ENCODE results near the gene SLC12A1. TPM values are rescaled to one million over a fixed set of nuclear protein-coding genes. Genes with fewer than 3 reads are reported as not detected.

SLC12A1 gene
- total RNA-seq, 1 donor from 2014 or later = not detected

DNA sequence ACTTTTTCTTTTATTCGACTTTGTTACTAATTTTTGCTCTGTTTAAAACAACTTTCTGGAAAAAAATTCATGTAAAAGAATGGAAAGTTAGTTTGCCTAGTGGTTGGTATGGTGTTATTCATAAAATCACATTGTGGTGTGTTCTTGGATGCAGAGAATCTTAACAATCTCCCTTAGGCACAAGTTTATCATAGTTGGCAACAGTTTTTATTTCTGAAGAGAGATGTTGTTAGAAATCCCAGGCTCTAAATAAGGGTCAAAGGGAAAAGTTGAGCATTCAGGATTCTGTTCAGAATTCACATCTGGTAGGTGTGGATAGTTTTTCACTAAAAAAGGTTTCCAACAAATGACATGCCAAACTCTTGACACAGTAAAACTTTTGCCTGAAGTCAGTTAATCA, 131.5 kb downstream of the SLC12A1 start:
- TF ChIP-seq, protein P1, sequence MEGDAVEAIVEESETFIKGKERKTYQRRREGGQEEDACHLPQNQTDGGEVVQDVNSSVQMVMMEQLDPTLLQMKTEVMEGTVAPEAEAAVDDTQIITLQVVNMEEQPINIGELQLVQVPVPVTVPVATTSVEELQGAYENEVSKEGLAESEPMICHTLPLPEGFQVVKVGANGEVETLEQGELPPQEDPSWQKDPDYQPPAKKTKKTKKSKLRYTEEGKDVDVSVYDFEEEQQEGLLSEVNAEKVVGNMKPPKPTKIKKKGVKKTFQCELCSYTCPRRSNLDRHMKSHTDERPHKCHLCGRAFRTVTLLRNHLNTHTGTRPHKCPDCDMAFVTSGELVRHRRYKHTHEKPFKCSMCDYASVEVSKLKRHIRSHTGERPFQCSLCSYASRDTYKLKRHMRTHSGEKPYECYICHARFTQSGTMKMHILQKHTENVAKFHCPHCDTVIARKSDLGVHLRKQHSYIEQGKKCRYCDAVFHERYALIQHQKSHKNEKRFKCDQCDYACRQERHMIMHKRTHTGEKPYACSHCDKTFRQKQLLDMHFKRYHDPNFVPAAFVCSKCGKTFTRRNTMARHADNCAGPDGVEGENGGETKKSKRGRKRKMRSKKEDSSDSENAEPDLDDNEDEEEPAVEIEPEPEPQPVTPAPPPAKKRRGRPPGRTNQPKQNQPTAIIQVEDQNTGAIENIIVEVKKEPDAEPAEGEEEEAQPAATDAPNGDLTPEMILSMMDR (IDR thresholded peaks at IDR 0.05; ENCODE audit: insufficient read depth, low read length, severe bottlenecking) = no peak
- DNase-seq (ENCODE audit: low read depth) (no peak), FAIRE-seq (no peak)
- no peaks in the 10 kb centered on the region for H3K27me3 ChIP-seq (ENCODE audit: control insufficient read depth, insufficient read depth, low read length)
- peaks cover 7% of the 10 kb centered on the region for H3K36me3 ChIP-seq (ENCODE audit: control insufficient read depth, insufficient read depth, low read length)
- no peak overlapping the region for H3K4me3 ChIP-seq (ENCODE audit: low read depth, low read length)

DNA sequence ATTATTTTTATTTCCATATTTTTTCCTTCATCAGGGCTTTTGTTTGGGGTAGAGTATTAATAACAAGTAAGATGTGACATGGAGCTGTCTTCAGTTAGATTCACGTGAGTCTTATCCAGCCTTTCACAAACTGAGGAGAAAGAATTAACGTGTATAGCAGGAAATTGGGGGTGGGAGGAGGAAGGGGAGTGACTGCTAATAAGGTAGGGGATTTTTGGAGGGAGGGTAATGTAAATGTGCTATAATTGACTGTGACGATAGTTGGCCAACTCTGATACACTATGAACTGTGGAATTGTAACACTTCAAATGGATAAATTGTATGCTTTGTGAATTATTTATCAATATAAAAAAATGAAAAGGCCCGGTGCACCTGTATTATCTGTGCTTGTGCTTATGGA, 134.0 kb downstream of the SLC12A1 start:
- no peak for DNase-seq (ENCODE audit: low read depth)
- no peak for FAIRE-seq
- H3K36me3 ChIP-seq (ENCODE audit: control insufficient read depth, insufficient read depth, low read length) = peaks cover 7% of the 10 kb centered on the region
- H3K27me3 ChIP-seq (ENCODE audit: control insufficient read depth, insufficient read depth, low read length) = no peaks in the 10 kb centered on the region
- H3K4me3 ChIP-seq (ENCODE audit: low read depth, low read length) = no peak overlapping the region
- TF ChIP-seq, protein P1 (IDR thresholded peaks at IDR 0.05; ENCODE audit: insufficient read depth, low read length, severe bottlenecking) = no peak

DNA sequence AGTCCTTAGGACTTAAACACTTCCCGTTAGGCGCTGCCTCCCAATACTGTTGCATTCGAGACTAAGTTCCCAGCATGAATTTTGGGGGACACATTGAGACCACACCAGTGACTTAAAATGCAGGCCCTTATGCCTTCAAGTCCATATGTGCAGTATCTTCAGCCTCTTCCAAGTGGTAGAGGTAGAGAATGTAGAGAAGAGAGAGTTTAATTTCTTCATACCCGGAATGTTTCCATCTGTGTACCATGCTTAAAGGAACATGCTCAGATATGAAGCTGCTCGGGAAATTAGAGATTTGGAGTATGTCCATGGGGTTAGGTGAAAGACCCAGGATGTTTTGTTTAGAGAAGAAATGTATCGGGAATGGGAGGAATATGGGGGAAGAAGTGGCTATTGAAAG, 137.8 kb downstream of the SLC12A1 start:
- no peaks in the 10 kb centered on the region for H3K36me3 ChIP-seq (ENCODE audit: control insufficient read depth, insufficient read depth, low read length)
- FAIRE-seq = no peak
- H3K27me3 ChIP-seq (ENCODE audit: control insufficient read depth, insufficient read depth, low read length) = no peaks in the 10 kb centered on the region
- no peak overlapping the region for H3K4me3 ChIP-seq (ENCODE audit: low read depth, low read length)
- TF ChIP-seq, protein P1 (IDR thresholded peaks at IDR 0.05; ENCODE audit: insufficient read depth, low read length, severe bottlenecking) = no peak
- DNase-seq (ENCODE audit: low read depth) = no peak

DNA sequence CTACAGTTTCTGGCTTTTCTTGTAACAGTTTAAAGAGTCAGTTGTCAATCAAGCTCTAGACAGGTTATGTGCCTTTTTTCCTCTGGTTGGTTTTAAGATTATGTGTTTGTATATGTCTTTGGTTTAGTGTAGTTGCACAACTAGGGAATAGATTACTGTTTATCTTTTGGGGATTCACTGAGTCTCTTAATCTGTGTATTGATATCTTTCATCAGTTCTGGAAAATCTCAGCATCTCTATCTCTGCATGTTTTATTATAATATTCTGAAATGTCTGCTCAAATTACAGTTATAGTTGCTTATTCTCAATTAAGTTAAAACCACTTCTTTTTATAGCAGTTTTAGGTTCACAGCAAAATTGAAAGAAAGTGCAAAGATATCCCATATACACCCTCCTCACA, 139.4 kb downstream of the SLC12A1 start:
- DNase-seq (ENCODE audit: low read depth) (no peak), FAIRE-seq (no peak)
- TF ChIP-seq, protein P1 (IDR thresholded peaks at IDR 0.05; ENCODE audit: insufficient read depth, low read length, severe bottlenecking) = no peak
- Histone ChIP-seq H3K36me3 (ENCODE audit: control insufficient read depth, insufficient read depth, low read length) (no peaks in the 10 kb centered on the region), H3K27me3 (ENCODE audit: control insufficient read depth, insufficient read depth, low read length) (no peaks in the 10 kb centered on the region), H3K4me3 (ENCODE audit: low read depth, low read length) (no peak overlapping the region)

DNA sequence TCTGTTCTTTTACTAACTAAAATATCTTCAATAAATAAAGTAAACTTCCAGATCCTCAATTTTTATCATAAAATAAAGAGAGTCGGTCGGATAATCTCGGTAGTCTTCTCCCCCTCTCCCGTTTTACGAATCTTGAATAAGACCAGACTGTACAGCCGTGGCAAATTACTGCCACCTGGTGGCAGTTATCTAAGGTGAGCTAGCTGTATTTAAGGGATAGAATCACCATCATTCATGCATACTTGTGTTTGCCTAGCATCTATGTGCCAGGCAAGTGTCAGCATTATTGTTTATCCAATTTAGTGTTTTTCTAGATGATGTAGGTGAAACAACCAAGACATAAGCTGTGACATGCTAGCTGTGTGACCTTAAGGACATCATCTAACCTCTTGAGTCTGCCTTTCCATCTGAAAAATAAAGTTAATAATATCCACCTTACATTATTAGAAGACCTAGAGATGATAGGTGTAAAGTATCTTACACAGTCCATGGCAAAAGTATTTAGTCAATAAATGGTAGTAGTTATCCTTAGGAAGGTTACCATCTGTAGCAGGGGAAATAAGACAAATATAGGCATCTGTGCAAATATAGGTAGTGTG, 146.5 kb downstream of the SLC12A1 start:
- FAIRE-seq (no peak), DNase-seq (ENCODE audit: low read depth) (peak; percentile 65)
- H3K36me3 ChIP-seq (ENCODE audit: control insufficient read depth, insufficient read depth, low read length) = no peaks in the 10 kb centered on the region
- no peak overlapping the region for H3K4me3 ChIP-seq (ENCODE audit: low read depth, low read length)
- H3K27me3 ChIP-seq (ENCODE audit: control insufficient read depth, insufficient read depth, low read length) = no peaks in the 10 kb centered on the region
- TF ChIP-seq, protein P1 (IDR thresholded peaks at IDR 0.05; ENCODE audit: insufficient read depth, low read length, severe bottlenecking) = peak; percentile 72

Other genes starting within 250 kb of the SLC12A1 start
- not detected in 2 replicates for gene SLC24A5, start 85.3 kb upstream of the SLC12A1 start, total RNA-seq
- gene MYEF2, start 28.0 kb upstream of the SLC12A1 start, total RNA-seq = 1.8 and 8.8 TPM in 2 replicates
- not detected in 2 replicates for gene CTXN2, start 14.6 kb upstream of the SLC12A1 start, total RNA-seq
- gene DUT, start 125.1 kb downstream of the SLC12A1 start, total RNA-seq = 25.5 and 30.8 TPM in 2 replicates

All from bronchial epithelial cell (primary cell).